Adrenal gland (tissue), 12 donors: ENCODE data around the gene SBK2. TPM values are rescaled to one million over a fixed set of nuclear protein-coding genes. Genes with fewer than 3 reads are reported as not detected.

Experiments
- DNase-seq, 7 donors: peaks; one replicate each; pipeline ENCODE4 v3.0.0-alpha.2; 2019 to 2020
- H3K27ac ChIP-seq, 5 donors: fragments of 200-600 bp; sonication (generic) in 4 of 5; 1 replicate in 3 of 5; 2 replicates in 2 of 5; pipeline versions ENCODE4 v1.5.1 to v1.8.0; 2016 to 2020; ENCODE audit warnings: mild to moderate bottlenecking in 1 of 5
- H3K27me3 ChIP-seq: fragments of 200-600 bp; 2 replicates; pipeline ENCODE4 v1.8.0; 2021
- H3K36me3 ChIP-seq, 2 donors: fragments of 200-600 bp; replicated peaks in 1 of 2; 1 replicate in 1 of 2; 2 replicates in 1 of 2; pipeline versions ENCODE4 v1.5.1 to v1.8.0; 2018 to 2022
- H3K4me1 ChIP-seq, 2 donors: fragments of 200-600 bp; replicated peaks in 1 of 2; 1 replicate in 1 of 2; 2 replicates in 1 of 2; pipeline versions ENCODE4 v1.5.1 to v1.8.0; 2018 to 2021
- H3K4me3 ChIP-seq, 4 donors: fragments of 200-600 bp; sonication (generic) in 3 of 4; one replicate each; pipeline ENCODE4 v1.5.1; 2016 to 2018
- H3K9me3 ChIP-seq, 3 donors: fragments of 200-600 bp; sonication (generic) in 1 of 3; replicated peaks in 1 of 3; 1 replicate in 2 of 3; 2 replicates in 1 of 3; pipeline versions ENCODE4 v1.5.1 to v1.8.0; 2016 to 2021
- POLR2A ChIP-seq, 2 donors: fragments of 450-650 bp; IDR thresholded peaks; one replicate each; pipeline ENCODE4 v1.6.1; 2017; ENCODE audit warnings: antibody characterized with exemption in 2 of 2, mild to moderate bottlenecking in 2 of 2, moderate library complexity in 1 of 2
- WGBS, 4 donors: extraction: QIAGEN DNeasy Blood & Tissue Kit in 2 of 4; methylation state at CpG; one replicate each; pipeline versions ENCODE4 v1.1.5 to v1.1.7; 2013 to 2017; 5-methylcytosine and 5-hydroxymethylcytosine counted together
- intact Hi-C, 2 donors: fragments of 100-400 bp; cut with DNase I; formaldehyde crosslinking; loops; one replicate each; pipeline versions ENCODE4 v1.14.1 to v1.15.0; 2022 to 2023
- polyA plus RNA-seq, 3 donors: library from polyadenylated mRNA; stranded (reverse); fragments of 200-250 nt in 2 of 3; fragments of 350-450 nt in 1 of 3; fragmentation: Illumina TruSeq in 1 of 3; extraction: RNeasy Lipid Tissue Mini Kit (QIAGEN cat#74804) in 1 of 3; gene quantifications; one replicate each; pipeline ENCODE4 v1.2.3, GENCODE V29; 2013 to 2014
- total RNA-seq, 9 donors: library from RNA; depleted of rRNA in 4 of 9; stranded (reverse); fragments of >200 nt in 4 of 9; fragments of 120-200 nt in 1 of 9; fragmentation: NEBNext Ultra II Directional in 1 of 9; extraction: Animal tissue kit (Norgen Biotek cat#: 25700) in 1 of 9; gene quantifications; one replicate each; pipeline versions ENCODE4 v1.1.0 to v1.2.4, GENCODE V29; 2013 to 2023
- TF ChIP-seq, protein P1 (sequence below), 6 experiments: fragments of 450-650 bp in 4 of 6; fragments of 200-600 bp in 2 of 6; sonication (generic) in 1 of 6; IDR thresholded peaks; 1 replicate in 5 of 6; 2 replicates in 1 of 6; pipeline versions ENCODE4 v1.5.1 to v1.8.0; 2016 to 2021; ENCODE audit warnings: antibody characterized with exemption in 6 of 6, mild to moderate bottlenecking in 2 of 6, moderate library complexity in 1 of 6
- donor health status: healthy with polysubstance abuse.
- donor health status: Bipolar disorder and iron deficiency.
- donor health status: DM: yes; HTN: yes; CAD: no.
- donor health status: DM: no; HTN: no; CAD: no.
- donor health status: DM: no; HTN: no; CAD: no.
- donor health status: DM: yes; HTN: yes; CAD: no.

SBK2 gene
- total and polyA plus RNA-seq, 12 donors = not detected

DNA sequence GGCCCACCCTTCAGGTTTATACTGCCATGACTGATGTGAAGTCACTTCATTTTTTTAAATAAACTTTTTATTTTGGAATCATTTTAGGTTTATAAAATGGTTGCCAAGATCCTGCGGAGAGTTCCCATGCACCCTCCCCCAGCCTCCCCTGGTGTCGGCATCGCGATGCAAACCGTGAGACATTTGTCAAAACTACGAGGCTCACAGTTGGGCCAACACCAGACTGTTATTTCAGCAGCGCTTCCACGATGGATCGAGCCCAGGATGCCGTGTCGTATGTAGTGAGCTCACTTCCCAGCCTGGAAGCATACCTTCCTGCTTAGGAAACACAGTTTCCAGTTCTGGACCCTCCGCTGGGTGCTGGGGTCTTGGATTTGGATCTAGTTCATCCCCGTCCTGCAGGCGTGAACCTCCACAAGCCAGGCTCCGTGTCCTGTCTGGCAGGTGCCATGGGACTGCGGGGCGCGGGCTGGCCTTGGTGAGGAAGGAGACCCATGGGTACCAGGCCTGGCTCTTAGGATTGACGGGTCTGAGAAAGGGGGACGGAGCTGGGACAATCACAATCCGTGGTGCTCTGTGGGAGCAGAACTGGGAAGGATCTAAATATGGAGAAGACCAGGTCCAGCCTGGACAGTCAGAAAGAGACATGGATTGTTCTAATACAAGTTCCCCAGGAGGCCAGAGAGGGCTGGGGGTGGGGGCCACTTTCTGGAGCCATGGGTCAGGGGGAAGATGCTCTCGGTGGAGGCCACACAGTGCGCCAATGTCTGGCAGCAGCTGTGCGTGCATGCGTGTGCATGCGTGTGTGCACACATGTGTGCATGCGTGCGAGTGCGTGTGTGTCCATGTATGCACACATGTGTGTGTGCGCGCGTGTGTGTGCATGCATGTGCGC, 2.4 kb upstream of the SBK2 start:
- no peaks in the 10 kb centered on the region for H3K9me3 ChIP-seq
- H3K4me3 ChIP-seq = no peak overlapping the region
- TF ChIP-seq POLR2A (IDR thresholded peaks at IDR 0.05) = no peak
- TF ChIP-seq, protein P1, sequence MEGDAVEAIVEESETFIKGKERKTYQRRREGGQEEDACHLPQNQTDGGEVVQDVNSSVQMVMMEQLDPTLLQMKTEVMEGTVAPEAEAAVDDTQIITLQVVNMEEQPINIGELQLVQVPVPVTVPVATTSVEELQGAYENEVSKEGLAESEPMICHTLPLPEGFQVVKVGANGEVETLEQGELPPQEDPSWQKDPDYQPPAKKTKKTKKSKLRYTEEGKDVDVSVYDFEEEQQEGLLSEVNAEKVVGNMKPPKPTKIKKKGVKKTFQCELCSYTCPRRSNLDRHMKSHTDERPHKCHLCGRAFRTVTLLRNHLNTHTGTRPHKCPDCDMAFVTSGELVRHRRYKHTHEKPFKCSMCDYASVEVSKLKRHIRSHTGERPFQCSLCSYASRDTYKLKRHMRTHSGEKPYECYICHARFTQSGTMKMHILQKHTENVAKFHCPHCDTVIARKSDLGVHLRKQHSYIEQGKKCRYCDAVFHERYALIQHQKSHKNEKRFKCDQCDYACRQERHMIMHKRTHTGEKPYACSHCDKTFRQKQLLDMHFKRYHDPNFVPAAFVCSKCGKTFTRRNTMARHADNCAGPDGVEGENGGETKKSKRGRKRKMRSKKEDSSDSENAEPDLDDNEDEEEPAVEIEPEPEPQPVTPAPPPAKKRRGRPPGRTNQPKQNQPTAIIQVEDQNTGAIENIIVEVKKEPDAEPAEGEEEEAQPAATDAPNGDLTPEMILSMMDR (IDR thresholded peaks at IDR 0.05) = no peak
- intact Hi-C loops = loop anchor here in 1 of 2 donors (5.0 kb wide), 1 partner anchor 33 kb away; no protein-coding TSS in a partner anchor
- 71 to 84% (median 79%) methylated on average over 33 of the region's 33 CpGs for WGBS, 4 donors
- no peaks in the 10 kb centered on the region for H3K36me3 ChIP-seq
- DNase-seq = no peak
- no peak overlapping the region for H3K27ac ChIP-seq
- peaks cover 7% of the 10 kb centered on the region for H3K27me3 ChIP-seq
- H3K4me1 ChIP-seq = no peaks in the 10 kb centered on the region

DNA sequence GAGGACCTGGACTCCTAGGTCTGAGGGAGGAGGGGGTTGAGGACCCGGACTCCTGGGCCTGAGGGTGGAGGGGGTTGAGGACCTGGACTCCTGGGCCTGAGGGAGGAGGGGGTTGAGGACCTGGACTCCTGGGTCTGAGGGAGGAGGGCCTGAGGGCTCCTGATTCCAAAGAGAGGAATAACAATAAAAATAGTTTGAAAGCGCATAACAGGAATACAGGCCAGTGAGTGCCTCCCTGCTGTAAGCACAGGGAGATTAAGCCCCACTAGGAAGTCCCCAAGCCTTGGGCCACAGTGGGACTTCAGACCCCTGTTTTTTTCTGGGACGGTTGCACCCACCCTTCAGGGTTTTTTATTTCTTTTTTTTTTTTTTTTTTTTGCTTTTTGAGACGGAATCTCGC, 1.2 kb upstream of the SBK2 start:
- H3K4me1 ChIP-seq = no peaks in the 10 kb centered on the region
- no peaks in the 10 kb centered on the region for H3K9me3 ChIP-seq
- no peak for DNase-seq
- intact Hi-C loops = loop anchor here in 1 of 2 donors (5.0 kb wide), 1 partner anchor 34 kb away; no protein-coding TSS in a partner anchor
- 80 to 90% (median 84%) methylated on average over 5 of the region's 5 CpGs for WGBS, 4 donors
- TF ChIP-seq, protein P1 (IDR thresholded peaks at IDR 0.05) = no peak
- peaks cover 7% of the 10 kb centered on the region for H3K27me3 ChIP-seq
- no peaks in the 10 kb centered on the region for H3K36me3 ChIP-seq
- H3K4me3 ChIP-seq = no peak overlapping the region
- no peak overlapping the region for H3K27ac ChIP-seq

DNA sequence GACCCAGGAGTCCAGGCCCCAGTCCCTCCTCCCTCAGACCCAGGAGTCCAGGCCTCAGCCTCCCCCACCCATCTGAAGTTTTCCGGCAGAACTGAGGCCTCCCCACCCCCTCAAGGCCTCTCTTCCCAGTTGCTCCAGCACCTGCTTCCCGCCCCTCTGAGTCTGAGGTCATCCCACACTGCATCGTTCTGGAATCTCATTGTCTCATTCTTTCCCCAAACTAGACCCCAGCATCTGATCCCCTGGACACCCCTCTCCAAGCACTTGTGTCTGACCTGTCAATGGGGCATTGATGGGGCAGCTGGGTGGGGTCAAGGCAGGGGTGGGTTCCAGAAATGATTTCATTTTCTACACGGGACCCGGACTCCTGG, 793 bp upstream of the SBK2 start:
- H3K4me1 ChIP-seq = no peaks in the 10 kb centered on the region
- intact Hi-C loops = loop anchor here in 1 of 2 donors (5.0 kb wide), 1 partner anchor 35 kb away; no protein-coding TSS in a partner anchor
- no peaks in the 10 kb centered on the region for H3K9me3 ChIP-seq
- TF ChIP-seq POLR2A (IDR thresholded peaks at IDR 0.05) = no peak
- TF ChIP-seq, protein P1 (IDR thresholded peaks at IDR 0.05) = no peak
- H3K4me3 ChIP-seq = no peak overlapping the region
- H3K36me3 ChIP-seq = no peaks in the 10 kb centered on the region
- peaks cover 7% of the 10 kb centered on the region for H3K27me3 ChIP-seq
- H3K27ac ChIP-seq = no peak overlapping the region
- WGBS, 4 donors = 51 to 64% (median 59%) methylated on average over 4 to 5 of the region's 5 CpGs
- DNase-seq = no peak

DNA sequence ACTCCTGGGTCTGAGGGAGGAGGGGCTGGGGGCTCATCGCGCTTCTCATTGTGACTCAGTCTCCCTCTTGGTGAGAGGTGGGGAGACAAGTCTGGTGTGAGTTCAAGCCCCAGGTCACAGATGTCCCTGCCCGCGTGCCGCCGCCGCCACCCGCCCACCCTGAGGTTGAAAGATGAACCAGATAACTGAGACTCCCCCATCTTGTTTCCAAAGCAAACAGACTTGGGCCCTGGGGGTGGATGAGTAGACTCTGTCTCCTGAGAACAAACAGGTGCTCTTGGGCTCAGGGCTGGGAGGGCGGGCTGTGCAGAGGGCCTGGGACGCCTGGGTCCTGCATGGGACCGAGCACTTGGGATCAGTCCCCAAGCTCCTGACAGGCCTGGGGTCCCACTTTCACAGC, 567 bp downstream of the SBK2 start:
- no peak for DNase-seq
- H3K27ac ChIP-seq = no peak overlapping the region
- no peaks in the 10 kb centered on the region for H3K4me1 ChIP-seq
- no peaks in the 10 kb centered on the region for H3K9me3 ChIP-seq
- no peak overlapping the region for H3K4me3 ChIP-seq
- intact Hi-C loops = loop anchor here in 1 of 2 donors (5.0 kb wide), 1 partner anchor 36 kb away; no protein-coding TSS in a partner anchor
- WGBS, 4 donors = 83 to 93% (median 89%) methylated on average over 7 to 11 of the region's 11 CpGs; no CpG with 5 or more reads in 1 of the 4 donors
- H3K36me3 ChIP-seq = no peaks in the 10 kb centered on the region
- H3K27me3 ChIP-seq = peaks cover 7% of the 10 kb centered on the region
- TF ChIP-seq, protein P1 (IDR thresholded peaks at IDR 0.05) = no peak
- TF ChIP-seq POLR2A (IDR thresholded peaks at IDR 0.05) = no peak
